Fibroblast of lung (primary cell): ENCODE measurements around the gene SYT9. TPM values are rescaled to one million over a fixed set of nuclear protein-coding genes. Genes with fewer than 3 reads are reported as not detected.

Experiments
- DNase-seq, 2 donors: peaks; one replicate each; pipeline versions ENCODE4 v3.0.0 to v3.0.0-alpha.2; 2010; ENCODE audit warnings: low read depth in 2 of 2
- H2AFZ ChIP-seq: 2 replicates; pipeline ENCODE4 v1.5.1; 2012; ENCODE audit warnings: low read length, control low read depth, inconsistent platforms
- H3K27ac ChIP-seq: 2 replicates; pipeline ENCODE4 v1.5.1; 2011; ENCODE audit warnings: low read length, control low read depth; ENCODE audit not compliant: insufficient read depth
- H3K27me3 ChIP-seq: 2 replicates; pipeline ENCODE4 v1.5.1; 2011; ENCODE audit warnings: mild to moderate bottlenecking, low read length; ENCODE audit not compliant: control insufficient read depth, insufficient read depth
- H3K36me3 ChIP-seq: 2 replicates; pipeline ENCODE4 v1.5.1; 2011; ENCODE audit warnings: low read length; ENCODE audit not compliant: control insufficient read depth, insufficient read depth
- H3K4me1 ChIP-seq: 2 replicates; pipeline ENCODE4 v1.5.1; 2011; ENCODE audit warnings: low read length; ENCODE audit not compliant: control insufficient read depth, insufficient read depth; ENCODE audit errors: extremely low read depth
- H3K4me2 ChIP-seq: 2 replicates; pipeline ENCODE4 v1.5.1; 2011; ENCODE audit warnings: low read length, control low read depth; ENCODE audit not compliant: insufficient read depth; ENCODE audit errors: extremely low read depth
- H3K4me3 ChIP-seq, 4 experiments: fragments of 200-600 bp in 1 of 4; sonication (generic) in 1 of 4; replicated peaks in 1 of 4; 2 replicates each; pipeline ENCODE4 v1.5.1; 2011 to 2016; ENCODE audit warnings: low read length in 4 of 4, low read depth in 3 of 4, mild to moderate bottlenecking in 3 of 4, control low read depth in 2 of 4, inconsistent platforms in 1 of 4, mixed read lengths in 1 of 4; ENCODE audit not compliant: insufficient read depth in 1 of 4; ENCODE audit errors: control extremely low read depth in 1 of 4
- H3K79me2 ChIP-seq: 2 replicates; pipeline ENCODE4 v1.5.1; 2012; ENCODE audit warnings: mild to moderate bottlenecking, low read length, inconsistent platforms; ENCODE audit not compliant: control insufficient read depth, insufficient read depth
- H3K9ac ChIP-seq: 2 replicates; pipeline ENCODE4 v1.5.1; 2011; ENCODE audit warnings: mild to moderate bottlenecking, low read length, control low read depth; ENCODE audit not compliant: insufficient read depth
- H3K9me3 ChIP-seq: 2 replicates; pipeline ENCODE4 v1.5.1; 2012; ENCODE audit warnings: low read depth, low read length; ENCODE audit not compliant: control insufficient read depth, insufficient read depth
- H4K20me1 ChIP-seq: 2 replicates; pipeline ENCODE4 v1.5.1; 2011; ENCODE audit warnings: low read length; ENCODE audit not compliant: control insufficient read depth, insufficient read depth; ENCODE audit errors: extremely low read depth
- CTCF ChIP-seq, 2 donors: IDR thresholded peaks in 1 of 2; conservative IDR thresholded peaks in 1 of 2; 1 replicate in 1 of 2; 2 replicates in 1 of 2; pipeline ENCODE4 v1.5.1; 2011 to 2012; ENCODE audit warnings: low read length in 2 of 2, control low read depth in 1 of 2, inconsistent platforms in 1 of 2, low read depth in 1 of 2, mild to moderate bottlenecking in 1 of 2
- EZH2 ChIP-seq: IDR thresholded peaks from 2 replicates; pipeline ENCODE4 v1.5.1; 2012; ENCODE audit warnings: low read length, control low read depth, mild to moderate bottlenecking; ENCODE audit errors: missing control alignments
- polyA plus RNA-seq, 2 donors: library from polyadenylated mRNA; depleted of rRNA in 1 of 2; stranded (reverse) in 1 of 2; unstranded in 1 of 2; fragments of >200 nt; gene quantifications; 2 replicates each; pipeline ENCODE4 v1.2.1, GENCODE V29; 2011 to 2012; ENCODE audit warnings: missing spikeins in 1 of 2
- total RNA-seq: library from RNA; depleted of rRNA; stranded (reverse); fragments of >200 nt; gene quantifications from 2 replicates; pipeline ENCODE4 v1.2.1, GENCODE V29; 2014

SYT9 gene
- total and polyA plus RNA-seq, 2 donors (not counting 1 experiment from before 2014, with no cell fraction given), result not detected

- Histone ChIP-seq H3K27ac (no peak overlapping the region), H3K27me3 (no peaks in the 10 kb centered on the region), H3K4me2 (no peak overlapping the region), H2AFZ (no peak overlapping the region), H3K36me3 (no peaks in the 10 kb centered on the region), H4K20me1 (no peaks in the 10 kb centered on the region), H3K79me2 (no peaks in the 10 kb centered on the region), H3K9ac (no peak overlapping the region), H3K9me3 (no peaks in the 10 kb centered on the region), H3K4me3 (no peak overlapping the region), H3K4me1 (no peaks in the 10 kb centered on the region)
- DNase-seq, result no peak
- TF ChIP-seq EZH2 (no peak), CTCF (conservative IDR thresholded peaks at IDR 0.05 in 1 of 2, IDR thresholded peaks at IDR 0.05 in 1 of 2; ENCODE audit: low read depth in 1 of 2, low read length in 2 of 2) (no peak)
Observed at GRCh38 chr11:7376386-7376785, 124.7 kb downstream of the SYT9 start.

GRCh38 chr11:7381937-7382336, 130.2 kb downstream of the SYT9 start:
- H3K27ac ChIP-seq, result no peak overlapping the region
- H3K27me3 ChIP-seq, result no peaks in the 10 kb centered on the region
- DNase-seq, result no peak
- no peak overlapping the region for H3K4me2 ChIP-seq
- H3K4me1 ChIP-seq, result no peaks in the 10 kb centered on the region
- H3K79me2 ChIP-seq, result no peaks in the 10 kb centered on the region
- H2AFZ ChIP-seq, result no peak overlapping the region
- H3K9ac ChIP-seq, result no peak overlapping the region
- no peaks in the 10 kb centered on the region for H4K20me1 ChIP-seq
- H3K9me3 ChIP-seq, result no peaks in the 10 kb centered on the region
- no peak for TF ChIP-seq EZH2
- TF ChIP-seq CTCF (conservative IDR thresholded peaks at IDR 0.05 in 1 of 2, IDR thresholded peaks at IDR 0.05 in 1 of 2; ENCODE audit: low read depth in 1 of 2, low read length in 2 of 2), result no peak
- H3K4me3 ChIP-seq, result no peak overlapping the region
- H3K36me3 ChIP-seq, result no peaks in the 10 kb centered on the region

- H3K36me3 ChIP-seq, result no peaks in the 10 kb centered on the region
- H2AFZ ChIP-seq, result no peak overlapping the region
- H3K4me3 ChIP-seq, result no peak overlapping the region
- no peaks in the 10 kb centered on the region for H3K4me1 ChIP-seq
- H3K9ac ChIP-seq, result no peak overlapping the region
- no peaks in the 10 kb centered on the region for H4K20me1 ChIP-seq
- no peaks in the 10 kb centered on the region for H3K79me2 ChIP-seq
- TF ChIP-seq CTCF (conservative IDR thresholded peaks at IDR 0.05 in 1 of 2, IDR thresholded peaks at IDR 0.05 in 1 of 2; ENCODE audit: low read depth in 1 of 2, low read length in 2 of 2) (no peak), EZH2 (no peak)
- no peak for DNase-seq
- no peak overlapping the region for H3K27ac ChIP-seq
- H3K9me3 ChIP-seq, result no peaks in the 10 kb centered on the region
- H3K27me3 ChIP-seq, result no peaks in the 10 kb centered on the region
- H3K4me2 ChIP-seq, result no peak overlapping the region
Observed at GRCh38 chr11:7383406-7383805, 131.7 kb downstream of the SYT9 start.
